Stimulated activated CD4-positive, alpha-beta T cell treated with anti-CD3 and anti-CD28 coated beads, Interleukin-2, amount 100 ng/mL, for 48 hours (primary cell): Measurements from ENCODE around the gene AFF1.

Experiments used
- DNase-seq, 2 donors: peaks; one replicate each; pipeline ENCODE4 v3.0.0-alpha.2; 2020

Gene AFF1

GRCh38 chr4:87179751-87180150, 244.9 kb downstream of the AFF1 start:
- no peak for DNase-seq

- DNase-seq: no peak
These were observed 246.0 kb downstream of the AFF1 start for GRCh38 chr4:87180767-87181166.

- no peak for DNase-seq
These were observed 250.5 kb downstream of the AFF1 start for GRCh38 chr4:87185146-87185870.

GRCh38 chr4:87188048-87188447, 253.2 kb downstream of the AFF1 start:
- DNase-seq: no peak

- DNase-seq: no peak
These were observed 254.1 kb downstream of the AFF1 start for GRCh38 chr4:87188932-87189331.
